ENCODE measurements around the gene CRTC1. TPM values are rescaled to one million over a fixed set of nuclear protein-coding genes. Genes with fewer than 3 reads are reported as not detected.

The CRTC1 gene
- total and polyA plus RNA-seq, 9 of the 15 experiments (the other 6 are each of a cell fraction or from before 2014, with no cell fraction given): 0.25 to 3.8 (median 1.2) TPM; not detected in 2

DNA sequence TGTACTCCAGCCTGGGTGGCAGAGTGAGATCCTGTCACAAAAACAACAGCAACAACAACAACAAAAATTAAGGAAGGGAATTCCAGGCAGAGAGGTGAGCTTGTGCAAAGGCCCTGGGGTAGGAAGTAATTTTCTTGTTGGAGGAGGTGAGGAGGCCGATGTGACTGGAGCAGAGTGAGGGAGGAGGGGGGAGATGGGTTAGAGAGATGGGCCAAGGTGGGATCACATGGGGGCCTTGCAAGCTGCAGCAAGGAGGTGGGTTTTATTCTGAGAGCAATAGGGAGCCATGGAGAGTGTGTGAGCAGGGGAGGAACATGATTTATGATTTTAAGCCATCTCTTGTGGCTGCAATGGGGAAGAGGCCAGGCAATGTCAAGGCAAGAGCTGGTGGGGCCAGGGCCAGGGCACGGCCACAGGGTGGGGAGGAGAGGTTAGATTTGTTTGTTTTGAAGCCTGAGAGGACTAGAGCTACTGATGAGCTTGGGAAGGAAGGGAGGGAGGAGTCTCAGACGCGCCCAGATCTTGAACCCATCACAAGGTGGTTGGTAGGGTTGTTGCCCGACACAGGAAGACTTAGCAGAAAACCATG is 120.2 kb downstream of the CRTC1 start (continued):
- TF ChIP-seq CHD4 (IDR thresholded peaks at IDR 0.05; ENCODE audit: insufficient read depth, insufficient replicate concordance, low read depth, low read length, poor library complexity, severe bottlenecking): peak; percentile 31
- peak; percentile 76 for TF ChIP-seq RBM25 (IDR thresholded peaks at IDR 0.05; ENCODE audit: low read depth, low read length, severe bottlenecking)

DNA sequence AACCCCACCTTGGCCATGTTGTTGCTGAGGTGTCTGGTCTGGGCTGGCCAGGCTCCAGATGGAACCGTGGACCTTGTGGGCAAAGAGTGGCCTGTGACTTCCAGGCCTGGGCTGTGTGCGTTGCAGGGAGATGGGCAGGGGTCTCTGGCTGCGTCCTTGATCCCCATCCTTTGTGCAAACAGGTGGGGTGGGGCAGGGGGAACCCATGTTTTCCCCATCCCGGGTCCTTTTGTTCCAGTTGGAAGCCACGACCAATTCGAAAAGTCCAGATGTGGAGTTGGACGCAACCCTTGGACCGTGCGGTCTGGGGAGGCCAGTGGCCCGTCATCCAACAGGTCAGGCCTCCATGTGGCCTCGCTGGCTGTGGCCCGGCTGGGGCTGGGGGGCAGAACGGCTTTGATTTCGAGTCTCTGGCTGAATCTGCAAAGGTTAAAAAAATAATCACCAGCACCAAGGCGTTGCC is 120.7 kb downstream of the CRTC1 start:
- peaks cover 0 to 8% of the 10 kb centered on the region in 2 experiments; a peak in 2 of 5 replicates for H3K4me1 ChIP-seq (replicated peaks in 1 of 2; ENCODE audit: control insufficient read depth in 2 of 2, insufficient read depth in 2 of 2, low read length in 2 of 2)
- peaks cover 18 to 45% of the 10 kb centered on the region in 2 experiments for H3K27me3 ChIP-seq (ENCODE audit: control insufficient read depth in 2 of 2, insufficient read depth in 2 of 2, low read length in 2 of 2)
- intact Hi-C loops (cut with micrococcal nuclease): no loop called here
- H3K79me2 ChIP-seq (ENCODE audit: control insufficient read depth, insufficient read depth, low read length): no peaks in the 10 kb centered on the region
- ATAC-seq (no peak), DNase-seq (ENCODE audit: extremely low read depth in 1 of 4, low spot score in 3 of 4) (no peak), FAIRE-seq (no peak)
- peaks cover 3% of the 10 kb centered on the region; the same call in 1 of the 2 replicates for H3K9me3 ChIP-seq (replicated peaks; ENCODE audit: control insufficient read depth, insufficient read depth, low read depth, low read length)
- H3K4me2 ChIP-seq (ENCODE audit: insufficient read depth, low read length): no peak overlapping the region
- BruUV-seq (replicated peaks): no TSS peak
- ChIA-PET CTCF (ENCODE audit: low intra/inter-chr PET ratio) (no interaction called here), POLR2A (no interaction called here)
- 0 out of 2 replicates have a peak, but pooled peaks cover 11% of the 10 kb centered on the region for H4K20me1 ChIP-seq (replicated peaks; ENCODE audit: control insufficient read depth, insufficient read depth, low read length)
- H3K36me3 ChIP-seq (ENCODE audit: control insufficient read depth, insufficient read depth, low read length): no peaks in the 10 kb centered on the region
- H3K27ac ChIP-seq (ENCODE audit: extremely low read depth, low read depth, low read length): no peak overlapping the region
- H3K9ac ChIP-seq (ENCODE audit: insufficient read depth in 1 of 2, low read depth in 2 of 2, low read length in 2 of 2): 0 out of 4 replicates have a peak overlapping the region, but pooled peaks of 1 of the 2 experiments have one; percentile 17
- in situ Hi-C loops (cut with MboI): no loop called here
- H2AFZ ChIP-seq (ENCODE audit: low read depth, low read length): no peak overlapping the region
- peaks cover 4% of the 10 kb centered on the region for H3K9me1 ChIP-seq (ENCODE audit: control insufficient read depth, insufficient read depth, low read length)
- H3K4me3 ChIP-seq: no peak overlapping the region
- WGBS (ENCODE audit: insufficient coverage, low coverage, missing lambda C conversion rate): 16% methylated on average over 15 of the region's 15 CpGs
- TF ChIP-seq KLF13 (tag; IDR thresholded peaks at IDR 0.05; ENCODE audit: borderline replicate concordance, low read depth) (no peak), GTF2A2 (tag; IDR thresholded peaks at IDR 0.05) (no peak), ZFPM2 (CRISPR knock-in tag; IDR thresholded peaks at IDR 0.05) (no peak), ZNF778 (CRISPR knock-in tag; IDR thresholded peaks at IDR 0.05) (no peak), ESRRA (IDR thresholded peaks at IDR 0.05; ENCODE audit: borderline replicate concordance, low read depth) (no peak), SETDB1 (IDR thresholded peaks at IDR 0.05; ENCODE audit: low read length) (no peak), BCL6 (CRISPR knock-in tag; IDR thresholded peaks at IDR 0.05) (no peak), ZC3H8 (IDR thresholded peaks at IDR 0.05) (no peak), BACH1 (tag; IDR thresholded peaks at IDR 0.05) (no peak), SMARCE1 (IDR thresholded peaks at IDR 0.05) (no peak), CBX1 (IDR thresholded peaks at IDR 0.05; ENCODE audit: low read depth) (no peak), ARHGAP35 (IDR thresholded peaks at IDR 0.05; ENCODE audit: partially characterized antibody) (no peak), BRD9 (IDR thresholded peaks at IDR 0.05; ENCODE audit: low read depth, partially characterized antibody) (no peak)
- TF ChIP-seq, protein P1, sequence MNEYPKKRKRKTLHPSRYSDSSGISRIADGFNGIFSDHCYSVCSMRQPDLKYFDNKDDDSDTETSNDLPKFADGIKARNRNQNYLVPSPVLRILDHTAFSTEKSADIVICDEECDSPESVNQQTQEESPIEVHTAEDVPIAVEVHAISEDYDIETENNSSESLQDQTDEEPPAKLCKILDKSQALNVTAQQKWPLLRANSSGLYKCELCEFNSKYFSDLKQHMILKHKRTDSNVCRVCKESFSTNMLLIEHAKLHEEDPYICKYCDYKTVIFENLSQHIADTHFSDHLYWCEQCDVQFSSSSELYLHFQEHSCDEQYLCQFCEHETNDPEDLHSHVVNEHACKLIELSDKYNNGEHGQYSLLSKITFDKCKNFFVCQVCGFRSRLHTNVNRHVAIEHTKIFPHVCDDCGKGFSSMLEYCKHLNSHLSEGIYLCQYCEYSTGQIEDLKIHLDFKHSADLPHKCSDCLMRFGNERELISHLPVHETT (CRISPR knock-in tag; conservative IDR thresholded peaks at IDR 0.05 in 1 of 2, IDR thresholded peaks at IDR 0.05 in 1 of 2): no peak
- TF ChIP-seq, protein P2, sequence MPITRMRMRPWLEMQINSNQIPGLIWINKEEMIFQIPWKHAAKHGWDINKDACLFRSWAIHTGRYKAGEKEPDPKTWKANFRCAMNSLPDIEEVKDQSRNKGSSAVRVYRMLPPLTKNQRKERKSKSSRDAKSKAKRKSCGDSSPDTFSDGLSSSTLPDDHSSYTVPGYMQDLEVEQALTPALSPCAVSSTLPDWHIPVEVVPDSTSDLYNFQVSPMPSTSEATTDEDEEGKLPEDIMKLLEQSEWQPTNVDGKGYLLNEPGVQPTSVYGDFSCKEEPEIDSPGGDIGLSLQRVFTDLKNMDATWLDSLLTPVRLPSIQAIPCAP (CRISPR knock-in tag; IDR thresholded peaks at IDR 0.05; ENCODE audit: borderline replicate concordance): no peak
- TF ChIP-seq, protein P3, sequence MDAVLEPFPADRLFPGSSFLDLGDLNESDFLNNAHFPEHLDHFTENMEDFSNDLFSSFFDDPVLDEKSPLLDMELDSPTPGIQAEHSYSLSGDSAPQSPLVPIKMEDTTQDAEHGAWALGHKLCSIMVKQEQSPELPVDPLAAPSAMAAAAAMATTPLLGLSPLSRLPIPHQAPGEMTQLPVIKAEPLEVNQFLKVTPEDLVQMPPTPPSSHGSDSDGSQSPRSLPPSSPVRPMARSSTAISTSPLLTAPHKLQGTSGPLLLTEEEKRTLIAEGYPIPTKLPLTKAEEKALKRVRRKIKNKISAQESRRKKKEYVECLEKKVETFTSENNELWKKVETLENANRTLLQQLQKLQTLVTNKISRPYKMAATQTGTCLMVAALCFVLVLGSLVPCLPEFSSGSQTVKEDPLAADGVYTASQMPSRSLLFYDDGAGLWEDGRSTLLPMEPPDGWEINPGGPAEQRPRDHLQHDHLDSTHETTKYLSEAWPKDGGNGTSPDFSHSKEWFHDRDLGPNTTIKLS (IDR thresholded peaks at IDR 0.05; ENCODE audit: borderline replicate concordance, low read depth): no peak

Measured in K562 (cell line).